Forelimb muscle (tissue), 1 donor: ENCODE results near the gene ZNF652. TPM values are rescaled to one million over a fixed set of nuclear protein-coding genes. Genes with fewer than 3 reads are reported as not detected.

Experiments used
- DNase-seq: peaks from one replicate; pipeline ENCODE4 v3.0.0-alpha.2; 2013; ENCODE audit warnings: low read depth
- polyA plus RNA-seq: library from polyadenylated mRNA; unstranded; fragments of 120-200 nt; gene quantifications from one replicate; pipeline ENCODE4 v1.2.1, GENCODE V29; 2013; ENCODE audit not compliant: insufficient read length

ZNF652 gene
- polyA plus RNA-seq, 1 donor = 15.1 TPM

DNA sequence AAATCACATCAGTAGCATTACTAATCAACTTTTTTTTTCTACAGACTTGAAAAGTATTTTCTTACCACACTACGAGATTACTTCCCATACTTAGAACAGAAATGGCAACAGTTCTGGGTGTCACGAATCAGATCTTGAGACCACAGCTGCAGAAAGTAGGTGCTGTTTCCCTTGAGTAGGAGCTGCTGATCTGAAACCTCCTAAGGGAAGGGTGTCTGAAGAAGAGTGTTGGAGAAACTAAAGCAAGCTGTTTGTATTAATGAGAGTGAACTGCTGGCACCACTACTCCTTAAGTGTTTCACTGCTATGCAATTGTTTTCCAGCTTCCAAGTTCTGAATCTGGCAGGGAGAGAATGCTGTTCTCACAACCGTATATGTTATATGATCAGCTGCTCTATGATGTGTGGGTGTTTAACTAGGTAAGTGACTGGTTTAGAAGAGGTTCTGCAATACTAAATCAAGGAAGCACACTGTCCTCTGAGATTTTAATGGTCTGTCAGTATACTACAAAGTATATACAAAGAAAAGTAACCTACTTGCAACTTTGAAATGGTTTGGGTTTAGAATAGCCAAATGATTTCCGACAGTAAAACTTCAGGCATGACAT, 3.3 kb downstream of the ZNF652 start:
- no peak for DNase-seq

DNA sequence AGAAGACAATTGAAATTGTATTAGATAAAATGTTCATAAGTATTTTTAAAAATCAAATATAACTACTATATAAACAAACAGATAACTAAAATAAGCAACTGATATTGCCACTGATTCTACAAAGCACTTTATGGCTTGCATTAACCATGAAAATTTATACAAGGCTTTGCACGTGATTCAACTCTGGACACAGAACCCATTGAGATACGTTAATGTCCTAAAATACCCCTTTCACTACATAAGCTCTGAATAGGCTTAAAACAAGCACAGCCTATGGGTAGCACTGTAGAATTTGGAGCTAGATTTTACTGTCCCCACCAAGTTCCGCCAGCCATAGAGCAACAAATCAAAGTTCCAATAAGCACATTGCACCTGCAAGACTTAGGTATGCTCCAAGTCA, 4.5 kb downstream of the ZNF652 start:
- DNase-seq = no peak

DNA sequence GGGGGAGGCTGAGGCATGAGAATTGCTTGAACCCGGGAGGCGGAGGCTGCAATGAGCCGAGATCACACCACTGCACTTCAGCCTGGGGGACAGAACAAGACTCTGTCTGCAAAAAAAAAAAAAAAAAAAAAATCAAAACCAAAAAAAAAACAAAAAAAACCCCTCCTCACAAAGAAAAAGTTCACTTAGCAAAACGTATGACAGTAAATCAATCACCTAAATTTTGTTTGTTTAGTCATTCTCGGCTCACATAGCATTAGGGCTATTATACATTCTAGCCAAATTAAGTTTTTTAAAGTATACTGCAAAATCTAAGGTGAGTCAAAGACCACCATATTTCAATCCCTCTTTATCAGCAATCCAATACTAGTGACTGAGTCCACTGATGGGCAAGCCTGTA, 5.7 kb downstream of the ZNF652 start:
- no peak for DNase-seq

DNA sequence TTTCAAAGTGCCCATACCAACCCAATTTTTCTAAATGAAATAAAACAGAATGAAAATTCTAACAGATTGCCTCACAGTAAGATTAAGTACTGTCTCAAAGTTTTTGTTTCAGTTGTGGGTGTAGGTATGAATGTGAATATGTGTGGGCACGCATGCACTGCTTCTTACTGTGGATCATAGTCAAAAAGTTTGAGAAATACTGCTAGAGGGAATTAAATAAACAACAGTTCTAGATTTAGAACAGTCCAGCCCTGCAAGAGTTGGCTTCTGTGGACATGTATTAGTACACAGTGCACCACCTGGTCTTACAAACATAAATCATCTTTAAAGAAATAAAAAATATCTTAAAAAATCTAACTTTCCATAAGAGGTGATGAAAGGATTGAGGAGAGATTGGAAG, 8.4 kb downstream of the ZNF652 start:
- no peak for DNase-seq

GRCh38 chr17:49352587-49353154, 9.4 kb downstream of the ZNF652 start:
- no peak for DNase-seq

GRCh38 chr17:49351572-49352140, 10.4 kb downstream of the ZNF652 start:
- DNase-seq = no peak

GRCh38 chr17:49349541-49349940, 12.5 kb downstream of the ZNF652 start:
- no peak for DNase-seq

DNA sequence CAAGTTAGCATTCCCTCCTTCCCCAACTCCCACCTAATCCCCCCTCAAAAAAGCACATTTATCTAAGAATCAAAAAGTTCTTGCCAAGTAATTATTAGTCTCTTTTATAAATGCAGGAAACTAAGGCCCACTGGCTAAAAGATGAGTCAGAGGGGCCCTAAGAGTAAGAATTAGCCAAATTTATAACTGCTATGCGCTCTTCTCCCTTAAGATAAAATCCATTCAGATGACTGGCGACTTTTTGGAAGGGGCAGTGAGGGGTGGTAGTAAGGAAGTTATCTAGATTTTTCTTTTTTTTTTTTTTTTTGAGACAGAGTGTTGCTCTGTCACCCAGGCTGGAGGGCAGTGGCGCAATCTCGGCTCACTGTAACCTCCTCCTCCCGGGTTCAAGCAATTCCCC, 17.1 kb downstream of the ZNF652 start:
- DNase-seq = no peak

GRCh38 chr17:49343273-49343672, 18.8 kb downstream of the ZNF652 start:
- DNase-seq = no peak

DNA sequence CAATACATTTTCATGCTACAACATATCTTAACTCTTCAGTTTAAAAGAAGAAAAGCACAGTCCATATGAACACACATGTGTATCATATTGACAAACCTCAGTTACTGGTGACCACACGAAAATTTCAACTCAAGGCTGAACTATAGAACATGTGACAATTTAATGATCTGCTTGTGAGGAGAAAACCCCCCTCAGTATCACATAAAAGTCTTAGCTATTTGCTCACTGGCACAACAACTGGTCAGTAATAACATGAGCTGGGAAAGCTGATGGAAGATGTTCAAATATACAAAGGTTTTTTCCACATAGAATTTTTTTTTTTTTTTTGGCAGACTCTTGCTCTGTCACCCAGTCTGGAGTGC, 19.5 kb downstream of the ZNF652 start:
- DNase-seq = no peak

DNA sequence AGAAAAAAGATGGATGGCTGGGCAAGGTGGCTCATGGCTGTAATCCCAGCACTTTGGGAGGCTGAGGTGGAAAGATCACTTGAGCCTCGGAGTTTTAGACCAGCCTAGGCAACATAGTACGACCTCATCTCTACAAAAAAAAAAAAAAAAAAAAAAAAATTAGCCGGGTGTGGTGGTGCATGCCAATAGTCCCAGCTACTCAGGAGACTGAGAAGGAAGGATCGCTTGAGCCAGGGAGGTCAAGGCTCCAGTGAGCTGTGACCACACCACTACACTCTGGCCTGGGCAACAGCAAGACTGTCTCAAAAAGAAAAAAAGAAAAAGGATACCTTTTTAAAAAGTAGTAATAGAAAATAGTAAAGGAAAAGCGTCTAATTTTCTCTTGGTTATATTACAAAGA, 20.7 kb downstream of the ZNF652 start:
- no peak for DNase-seq

DNA sequence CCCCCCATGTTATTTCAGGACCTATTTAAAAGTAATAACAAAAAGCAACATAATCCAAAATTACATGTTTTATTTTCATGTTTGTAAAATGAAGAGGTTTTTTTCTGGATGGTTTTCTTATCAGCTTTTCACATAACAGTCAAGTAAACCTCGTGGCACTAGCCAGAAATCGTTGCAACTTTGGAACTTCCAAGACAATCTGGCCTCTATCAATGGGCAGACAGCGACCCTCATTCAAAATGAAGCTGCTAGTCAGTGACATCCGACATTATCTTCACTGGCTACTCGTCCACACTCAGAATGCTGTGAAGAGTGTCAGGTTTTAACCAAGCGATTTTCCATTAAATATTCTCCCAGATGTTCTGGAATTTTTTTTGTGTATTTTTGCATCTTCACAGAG, 22.7 kb downstream of the ZNF652 start:
- no peak for DNase-seq

GRCh38 chr17:49338883-49339282, 23.2 kb downstream of the ZNF652 start:
- DNase-seq = no peak

DNA sequence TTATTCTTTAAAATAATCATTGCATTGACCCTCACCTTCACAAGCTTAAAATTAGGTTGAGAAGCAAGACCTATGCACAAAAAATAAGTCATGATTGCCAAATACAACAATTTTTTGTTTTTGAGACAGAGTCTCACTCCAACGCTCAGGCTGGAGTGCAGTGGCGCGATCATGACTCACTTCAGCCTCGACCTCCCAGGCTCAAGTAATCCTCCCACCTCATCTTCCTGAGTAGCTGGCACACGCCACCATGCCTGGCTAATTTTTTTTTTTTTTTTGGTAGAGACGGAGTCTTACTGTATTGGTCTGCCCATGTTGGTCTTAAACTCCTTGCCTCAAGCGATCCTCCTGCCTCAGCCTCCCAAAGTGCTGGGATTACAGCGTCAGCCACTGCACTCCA, 24.2 kb downstream of the ZNF652 start:
- DNase-seq = no peak

DNA sequence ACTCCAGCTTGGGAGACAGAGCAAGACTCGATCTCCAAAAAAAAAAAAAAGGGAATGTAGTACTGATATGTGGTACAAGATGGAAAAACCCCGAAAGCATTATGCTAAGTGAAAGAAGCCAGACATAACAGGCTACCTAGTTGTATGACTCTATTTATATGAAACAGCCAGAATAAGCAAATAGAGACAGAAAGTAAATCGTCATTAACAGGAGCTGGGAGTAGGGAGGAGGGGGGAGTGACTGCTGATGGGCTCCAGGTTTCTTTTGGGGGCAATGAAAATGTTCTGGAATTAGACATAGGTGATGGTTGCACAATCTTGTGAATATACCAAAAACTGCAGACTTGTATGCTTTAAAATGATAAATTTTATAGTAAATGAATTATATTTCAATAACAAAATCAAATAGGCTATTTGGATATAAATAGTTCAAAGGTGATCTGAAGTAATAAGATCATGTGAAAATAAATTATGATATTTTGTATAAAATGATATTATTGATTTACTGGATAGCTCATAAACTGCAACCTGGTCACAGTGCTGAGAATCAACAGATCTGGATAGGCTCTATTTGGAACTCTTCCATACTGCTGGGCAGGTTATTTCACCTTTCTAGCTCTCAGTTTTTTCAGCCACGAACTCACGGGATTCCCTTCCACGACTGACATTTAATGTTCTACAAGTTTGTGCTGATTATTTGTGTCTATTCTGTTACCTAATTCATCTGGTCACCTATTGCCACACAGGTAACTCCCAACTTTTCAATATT, 27.1 kb downstream of the ZNF652 start:
- no peak for DNase-seq

DNA sequence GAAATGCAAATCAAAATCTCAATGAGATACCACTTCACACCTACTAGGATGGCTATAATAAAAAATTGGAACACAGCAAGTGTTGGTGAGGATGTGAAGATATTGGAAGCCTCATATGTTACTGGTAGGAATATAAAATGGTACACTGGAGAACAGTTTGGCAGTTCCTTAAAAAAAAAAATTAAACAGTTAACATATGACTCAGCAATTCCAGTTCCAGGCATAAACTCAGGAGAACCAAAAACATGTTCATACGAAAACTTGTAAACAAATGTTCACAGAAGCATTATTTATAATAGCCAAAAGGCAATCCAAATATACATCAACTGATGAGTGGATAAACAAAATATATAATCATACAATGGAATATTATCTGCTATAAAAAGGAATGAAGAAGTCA, 28.2 kb downstream of the ZNF652 start:
- DNase-seq = no peak

DNA sequence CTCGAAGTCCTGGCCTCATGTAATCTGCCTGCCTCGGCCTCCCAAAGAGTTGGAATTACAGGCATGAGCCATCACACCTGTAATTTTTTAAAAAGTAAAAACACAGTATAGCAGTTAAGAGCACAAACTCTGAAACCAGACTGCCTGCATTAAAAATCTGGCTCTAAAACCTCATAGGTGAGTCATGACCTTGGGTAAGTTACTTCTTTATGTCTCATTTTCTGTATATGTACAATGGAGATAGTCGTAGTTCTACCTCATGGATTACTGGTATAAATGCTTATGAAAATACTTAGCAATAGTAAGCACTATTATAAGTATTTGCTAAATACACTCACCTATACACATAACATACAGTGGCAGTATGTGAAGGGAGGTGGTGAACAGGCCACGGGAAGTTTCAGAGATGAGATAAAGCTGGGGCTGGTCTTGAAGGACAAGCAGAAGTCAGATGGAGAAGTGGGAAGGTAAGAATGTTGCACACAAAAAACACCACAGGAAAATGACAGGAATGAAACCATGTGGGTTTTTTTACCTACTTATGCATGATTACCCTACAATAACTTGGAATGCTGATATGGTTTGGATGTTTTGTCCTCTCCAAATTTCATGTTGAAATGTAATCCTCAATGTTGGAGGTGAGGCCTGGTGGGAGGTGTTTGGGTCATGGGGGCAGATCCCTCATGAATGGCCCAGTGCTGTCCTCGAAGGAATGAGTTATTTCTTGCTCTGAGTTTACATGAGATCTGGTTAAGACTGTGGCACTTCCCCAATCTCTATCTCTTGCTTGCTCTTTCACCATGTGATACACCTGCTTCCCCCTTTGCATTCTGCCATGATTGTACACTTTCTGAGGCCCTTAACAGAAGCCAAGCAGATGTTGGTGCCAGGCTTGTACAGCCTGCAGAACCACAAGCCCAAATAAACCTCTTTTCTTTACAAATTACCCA, 33.9 kb downstream of the ZNF652 start:
- DNase-seq = no peak

GRCh38 chr17:49325980-49326379, 36.1 kb downstream of the ZNF652 start:
- no peak for DNase-seq

DNA sequence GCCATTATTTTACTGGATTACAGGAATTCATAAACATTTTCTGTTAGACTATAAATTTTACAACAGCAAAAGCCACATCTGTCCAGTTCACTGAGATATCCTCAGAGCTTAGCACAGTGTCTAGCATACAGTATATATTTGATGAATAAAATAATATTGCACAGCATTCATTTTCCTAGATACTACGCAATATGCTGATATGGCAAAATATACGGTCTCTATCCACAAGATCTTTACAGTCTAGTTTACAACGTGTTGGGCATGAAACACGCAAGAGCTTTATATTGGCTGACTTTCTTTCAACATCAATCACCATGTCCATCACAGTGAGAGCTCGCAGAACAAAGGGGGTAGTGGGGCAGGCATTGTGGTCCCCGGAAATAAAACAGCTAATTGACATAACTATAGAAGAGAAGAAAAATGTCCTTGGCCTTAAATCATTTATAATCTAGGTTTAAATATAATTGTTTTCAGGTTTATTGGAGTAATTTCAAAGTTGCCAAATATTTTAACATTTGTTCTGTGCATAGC, 43.5 kb downstream of the ZNF652 start:
- no peak for DNase-seq

- DNase-seq = no peak
Observed at GRCh38 chr17:49316889-49317675, 45.0 kb downstream of the ZNF652 start.

DNA sequence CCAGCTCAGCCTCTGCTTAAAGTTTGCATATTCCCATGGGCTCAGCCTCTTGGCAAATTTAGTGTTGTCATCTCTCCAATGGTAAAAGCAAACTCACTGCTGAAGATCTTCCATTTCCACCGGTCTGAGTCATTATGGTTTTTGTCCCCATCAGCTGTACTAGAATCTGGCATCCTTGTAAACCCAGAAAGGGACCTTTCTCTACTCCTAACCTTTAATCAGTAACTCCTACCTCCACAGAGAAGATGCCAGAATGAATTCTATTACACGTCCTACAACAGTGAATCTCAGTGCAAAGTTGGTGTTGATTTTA, 45.8 kb downstream of the ZNF652 start:
- DNase-seq = no peak
